MCF 10A (cell line): ENCODE data around the gene ALDH1B1. TPM values are rescaled to one million over a fixed set of nuclear protein-coding genes. Genes with fewer than 3 reads are reported as not detected.

ENCODE experiments used
- BruUV-seq: library from RNA; stranded (reverse); fragments of 400-500 nt; replicated peaks from 2 replicates; lab custom pipeline; 2021; lab: Mats Ljungman, UMichigan
- CTCF ChIA-PET: fragments of 300-600 bp; sonication (Branson Sonifier 250); formaldehyde crosslinking; extraction: SDS; loops from one replicate; lab custom pipeline; 2021; ENCODE audit warnings: antibody characterized with exemption, inconsistent platforms; lab: Yijun Ruan, JAX
- POLR2A ChIA-PET: fragments of 300-600, 350-650 bp; sonication (Branson Sonifier 250); formaldehyde crosslinking; extraction: SDS; loops from one replicate; lab custom pipeline; 2020; ENCODE audit warnings: antibody characterized with exemption, inconsistent platforms; lab: Yijun Ruan, JAX
- DNase-seq: peaks from one replicate; pipeline ENCODE4 v3.0.0-alpha.2; 2018; ENCODE audit not compliant: unreplicated experiment
- H3K27ac Mint-ChIP-seq: one replicate; pipeline ENCODE4 v1.8.0; 2022; ENCODE audit warnings: mild to moderate bottlenecking, low read depth, mixed read lengths; ENCODE audit not compliant: unreplicated experiment
- H3K27me3 Mint-ChIP-seq: one replicate; pipeline ENCODE4 v1.8.0; 2022; ENCODE audit warnings: mixed read lengths; ENCODE audit not compliant: insufficient read depth, unreplicated experiment
- H3K36me3 Mint-ChIP-seq: one replicate; pipeline ENCODE4 v1.8.0; 2022; ENCODE audit warnings: mild to moderate bottlenecking, moderate library complexity, mixed read lengths; ENCODE audit not compliant: insufficient read depth, unreplicated experiment
- H3K4me1 Mint-ChIP-seq: one replicate; pipeline ENCODE4 v1.8.0; 2022; ENCODE audit warnings: mixed read lengths; ENCODE audit not compliant: insufficient read depth, unreplicated experiment
- H3K4me3 Mint-ChIP-seq: one replicate; pipeline ENCODE4 v1.8.0; 2022; ENCODE audit warnings: mild to moderate bottlenecking, moderate library complexity, mixed read lengths; ENCODE audit not compliant: unreplicated experiment
- H3K9me3 Mint-ChIP-seq: one replicate; pipeline ENCODE4 v1.8.0; 2022; ENCODE audit warnings: mixed read lengths; ENCODE audit not compliant: unreplicated experiment
- CTCF ChIP-seq: fragments of 200-600 bp; IDR thresholded peaks from one replicate; pipeline ENCODE4 v1.8.0; 2022; ENCODE audit warnings: antibody characterized with exemption, mild to moderate bottlenecking; ENCODE audit not compliant: unreplicated experiment
- intact Hi-C: fragments of 100-400 bp; cut with micrococcal nuclease; formaldehyde crosslinking; loops from 2 replicates; pipeline ENCODE4 v1.14.1; 2022
- total RNA-seq: library from RNA; stranded (reverse); gene quantifications from 2 replicates; pipeline ENCODE4 v1.2.3, GENCODE V29; 2022

ALDH1B1 gene
- total RNA-seq, 1 experiment from 2014 or later, result 26.2 TPM

- no peak for DNase-seq
- Mint-ChIP-seq H3K36me3 (no peaks in the 10 kb centered on the region), H3K4me1 (peaks cover 7% of the 10 kb centered on the region), H3K4me3 (no peak overlapping the region), H3K27ac (no peak overlapping the region), H3K9me3 (no peaks in the 10 kb centered on the region), H3K27me3 (no peaks in the 10 kb centered on the region)
- BruUV-seq, result no TSS peak
- intact Hi-C loops, result no loop called here
- ChIA-PET POLR2A (no interaction called here), CTCF (interaction anchor here (2.5 kb wide), 1 partner anchor 7 kb away, joined by 11 read pairs; no protein-coding TSS in a partner anchor)
- no peak for TF ChIP-seq CTCF
These were observed 47.4 kb downstream of the ALDH1B1 start for GRCh38 chr9:38439916-38440301.

GRCh38 chr9:38440516-38440915, 48.0 kb downstream of the ALDH1B1 start:
- H3K9me3 Mint-ChIP-seq, result no peaks in the 10 kb centered on the region
- no peak for TF ChIP-seq CTCF
- no peaks in the 10 kb centered on the region for H3K27me3 Mint-ChIP-seq
- no peak overlapping the region for H3K27ac Mint-ChIP-seq
- no peaks in the 10 kb centered on the region for H3K36me3 Mint-ChIP-seq
- no TSS peak for BruUV-seq
- DNase-seq, result no peak
- ChIA-PET CTCF (interaction anchor here (0.5 to 2.5 kb wide), 3 partner anchors 8 to 665 kb away, joined by 3 to 11 read pairs (median 3); no protein-coding TSS in a partner anchor), POLR2A (no interaction called here)
- peaks cover 7% of the 10 kb centered on the region for H3K4me1 Mint-ChIP-seq
- intact Hi-C loops, result no loop called here
- H3K4me3 Mint-ChIP-seq, result no peak overlapping the region

GRCh38 chr9:38441347-38442085, 49.0 kb downstream of the ALDH1B1 start:
- H3K9me3 Mint-ChIP-seq, result no peaks in the 10 kb centered on the region
- BruUV-seq, result no TSS peak
- intact Hi-C loops, result no loop called here
- H3K27me3 Mint-ChIP-seq, result no peaks in the 10 kb centered on the region
- ChIA-PET POLR2A (no interaction called here), CTCF (interaction anchor here (0.6 to 2.5 kb wide), 3 partner anchors 9 to 664 kb away, joined by 3 to 11 read pairs (median 3); no protein-coding TSS in a partner anchor)
- H3K4me3 Mint-ChIP-seq, result no peak overlapping the region
- no peak for DNase-seq
- TF ChIP-seq CTCF, result no peak
- H3K4me1 Mint-ChIP-seq, result peaks cover 7% of the 10 kb centered on the region
- no peaks in the 10 kb centered on the region for H3K36me3 Mint-ChIP-seq
- H3K27ac Mint-ChIP-seq, result no peak overlapping the region

GRCh38 chr9:38442473-38443096, 50.1 kb downstream of the ALDH1B1 start:
- no peaks in the 10 kb centered on the region for H3K36me3 Mint-ChIP-seq
- no peak overlapping the region for H3K27ac Mint-ChIP-seq
- H3K4me1 Mint-ChIP-seq, result peaks cover 7% of the 10 kb centered on the region
- peaks cover 7% of the 10 kb centered on the region for H3K27me3 Mint-ChIP-seq
- no peak for TF ChIP-seq CTCF
- CTCF ChIA-PET, result interaction anchor here (1.0 kb wide), 2 partner anchors 26 to 446 kb away, joined by 3 read pairs; no protein-coding TSS in a partner anchor
- BruUV-seq, result no TSS peak
- no peak for DNase-seq
- H3K4me3 Mint-ChIP-seq, result no peak overlapping the region
- H3K9me3 Mint-ChIP-seq, result no peaks in the 10 kb centered on the region
- intact Hi-C loops, result no loop called here
- POLR2A ChIA-PET, result no interaction called here
